Neural crest cell (in vitro differentiated cells): Measurements from ENCODE around the gene TAOK1. TPM values are rescaled to one million over a fixed set of nuclear protein-coding genes. Genes with fewer than 3 reads are reported as not detected.
A peak's percentile ranks its signal among the peaks of the same experiment; 100 is the strongest.

Experiments used
- DNase-seq: peaks from one replicate; pipeline ENCODE4 v3.0.0; 2021; ENCODE audit warnings: low read depth, mixed read lengths, low spot score
- H3K27ac Mint-ChIP-seq: one replicate; pipeline ENCODE4 v1.8.0; 2021; ENCODE audit warnings: mild to moderate bottlenecking, mixed read lengths; ENCODE audit not compliant: unreplicated experiment
- H3K27me3 Mint-ChIP-seq: 2 replicates; pipeline ENCODE4 v1.8.0; 2021; ENCODE audit warnings: low read depth, mild to moderate bottlenecking, mixed read lengths
- H3K36me3 Mint-ChIP-seq: 2 replicates; pipeline ENCODE4 v1.8.0; 2021; ENCODE audit warnings: low read depth, mild to moderate bottlenecking, mixed read lengths
- H3K4me1 Mint-ChIP-seq: 2 replicates; pipeline ENCODE4 v1.8.0; 2021; ENCODE audit warnings: mixed read lengths
- H3K4me3 Mint-ChIP-seq: one replicate; pipeline ENCODE4 v1.8.0; 2021; ENCODE audit warnings: mild to moderate bottlenecking, mixed read lengths
- H3K9me3 Mint-ChIP-seq: 2 replicates; pipeline ENCODE4 v1.8.0; 2021; ENCODE audit warnings: mixed read lengths
- CTCF ChIP-seq: fragments of 200-600 bp; sonication (generic); conservative IDR thresholded peaks from 2 replicates; pipeline ENCODE4 v1.5.0; 2021; ENCODE audit warnings: antibody characterized with exemption, mild to moderate bottlenecking
- total RNA-seq: library from RNA; stranded (reverse); gene quantifications from 2 replicates; pipeline ENCODE4 v1.2.1, GENCODE V29; 2021

TAOK1 gene
- total RNA-seq, 1 donor from 2014 or later = 81.9 TPM

GRCh38 chr17:29577001-29577370 lies 186.8 kb downstream of the TAOK1 start:
- DNase-seq = no peak
- H3K4me1 Mint-ChIP-seq = peaks cover 11% of the 10 kb centered on the region
- no peaks in the 10 kb centered on the region for H3K9me3 Mint-ChIP-seq
- no peak for TF ChIP-seq CTCF
- no peaks in the 10 kb centered on the region for H3K27me3 Mint-ChIP-seq
- peaks cover 3% of the 10 kb centered on the region for H3K36me3 Mint-ChIP-seq
- H3K27ac Mint-ChIP-seq = no peak overlapping the region
- H3K4me3 Mint-ChIP-seq = no peak overlapping the region

- peaks cover 3% of the 10 kb centered on the region for H3K36me3 Mint-ChIP-seq
- peaks cover 11% of the 10 kb centered on the region for H3K4me1 Mint-ChIP-seq
- TF ChIP-seq CTCF = no peak
- H3K4me3 Mint-ChIP-seq = no peak overlapping the region
- no peaks in the 10 kb centered on the region for H3K27me3 Mint-ChIP-seq
- no peaks in the 10 kb centered on the region for H3K9me3 Mint-ChIP-seq
- no peak overlapping the region for H3K27ac Mint-ChIP-seq
- no peak for DNase-seq
These were observed 187.4 kb downstream of the TAOK1 start for GRCh38 chr17:29577385-29578211.

- H3K4me3 Mint-ChIP-seq = peak overlapping the region; percentile 20
- H3K9me3 Mint-ChIP-seq = no peaks in the 10 kb centered on the region
- no peak for DNase-seq
- no peaks in the 10 kb centered on the region for H3K27me3 Mint-ChIP-seq
- no peak for TF ChIP-seq CTCF
- peaks cover 11% of the 10 kb centered on the region for H3K4me1 Mint-ChIP-seq
- H3K27ac Mint-ChIP-seq = no peak overlapping the region
- peaks cover 3% of the 10 kb centered on the region for H3K36me3 Mint-ChIP-seq
These were observed 188.7 kb downstream of the TAOK1 start for GRCh38 chr17:29578626-29579485.

- H3K27ac Mint-ChIP-seq = no peak overlapping the region
- H3K36me3 Mint-ChIP-seq = peaks cover 3% of the 10 kb centered on the region
- DNase-seq = peak; percentile 76
- peak; percentile 82 for TF ChIP-seq CTCF
- H3K9me3 Mint-ChIP-seq = no peaks in the 10 kb centered on the region
- H3K4me3 Mint-ChIP-seq = peak overlapping the region; percentile 84
- peaks cover 21% of the 10 kb centered on the region for H3K4me1 Mint-ChIP-seq
- H3K27me3 Mint-ChIP-seq = no peaks in the 10 kb centered on the region
These were observed 190.0 kb downstream of the TAOK1 start for GRCh38 chr17:29579866-29580771.

GRCh38 chr17:29581583-29582253 lies 191.6 kb downstream of the TAOK1 start:
- no peak for TF ChIP-seq CTCF
- peaks cover 27% of the 10 kb centered on the region for H3K4me1 Mint-ChIP-seq
- DNase-seq = no peak
- no peaks in the 10 kb centered on the region for H3K27me3 Mint-ChIP-seq
- peaks cover 3% of the 10 kb centered on the region for H3K36me3 Mint-ChIP-seq
- no peaks in the 10 kb centered on the region for H3K9me3 Mint-ChIP-seq
- no peak overlapping the region for H3K27ac Mint-ChIP-seq
- H3K4me3 Mint-ChIP-seq = no peak overlapping the region
